Measurements from ENCODE around the gene AGAP1.
"Not testable (repeated sequence)": the region's sequence is repeated elsewhere in the genome, so short reads cannot be mapped to it uniquely, and the experiment has no call there.

Gene AGAP1

DNA sequence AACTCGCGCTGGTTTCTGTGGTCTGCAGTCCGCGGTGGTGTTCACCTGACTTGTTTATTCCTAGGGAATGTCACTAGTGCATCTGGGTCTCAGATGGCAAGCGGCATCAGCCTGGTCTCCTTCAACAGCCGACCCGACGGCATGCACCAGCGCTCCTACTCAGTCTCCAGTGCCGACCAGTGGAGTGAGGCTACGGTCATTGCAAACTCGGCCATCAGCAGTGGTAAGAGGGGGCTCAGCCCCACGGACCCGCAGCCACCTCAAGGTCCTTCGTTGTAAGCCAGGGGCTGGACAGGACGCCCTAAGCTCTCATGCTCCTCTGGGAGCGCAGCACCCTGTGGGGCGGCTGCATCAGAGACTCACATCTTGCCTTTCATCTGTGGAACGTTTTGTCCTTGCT, 436.9 kb downstream of the AGAP1 start:
- DNase-seq (ENCODE audit: low read depth in 2 of 3, low spot score in 1 of 3), result no peak

DNA sequence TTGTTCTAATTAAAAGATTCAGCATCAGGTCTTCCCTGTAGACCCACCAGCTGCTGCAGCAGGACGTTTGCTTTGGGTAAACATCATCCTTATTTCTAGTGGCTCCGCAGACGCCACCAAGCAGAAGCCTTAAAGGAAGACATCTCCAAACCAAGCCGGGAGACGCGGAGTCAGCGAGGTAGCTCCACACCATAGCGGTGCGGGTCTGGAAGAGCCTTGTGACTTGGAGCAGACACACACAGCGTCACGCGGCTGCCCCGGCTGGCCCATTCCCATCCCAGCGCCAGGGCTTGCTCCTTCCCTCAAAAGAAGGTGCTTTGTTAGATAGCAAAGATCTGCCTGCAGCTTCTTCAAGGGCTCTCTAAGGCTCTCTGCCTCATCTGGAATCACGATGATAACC, 437.8 kb downstream of the AGAP1 start:
- DNase-seq (ENCODE audit: low read depth in 2 of 3, low spot score in 1 of 3), result no peak

DNA sequence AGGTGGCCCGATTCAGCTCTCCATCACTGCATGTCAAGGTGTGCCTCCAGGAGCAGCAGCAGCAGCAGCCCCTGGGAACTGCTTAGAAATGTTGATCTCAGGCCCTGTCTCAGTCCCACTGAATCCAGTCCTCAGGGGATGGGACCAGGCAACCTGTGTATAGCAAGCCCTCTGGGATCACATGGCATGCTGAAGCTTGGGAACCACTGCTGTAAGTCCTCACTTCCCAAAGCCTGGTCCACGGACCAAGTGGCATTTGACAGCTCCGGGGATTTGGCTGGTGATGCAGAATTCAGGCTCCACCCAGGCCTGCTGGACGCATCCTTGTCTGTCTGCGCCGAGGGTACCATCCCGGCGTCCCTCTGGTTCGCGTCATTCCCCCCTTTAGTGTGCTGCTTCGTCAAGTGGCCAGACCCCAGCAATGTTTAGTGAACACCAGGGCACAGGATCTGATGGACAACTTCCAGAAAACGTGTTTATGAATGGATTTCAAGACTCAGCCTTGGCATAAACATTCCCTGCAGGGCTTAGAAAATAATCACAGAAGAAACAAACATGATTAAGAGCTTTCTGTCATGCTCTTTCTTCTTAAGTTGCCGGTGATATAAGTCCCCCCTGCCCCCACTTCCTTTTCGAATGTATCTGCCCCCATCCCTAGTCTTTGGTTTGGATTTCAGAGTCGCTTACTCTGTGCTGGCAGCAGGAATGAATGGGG, 440.4 kb downstream of the AGAP1 start:
- DNase-seq (ENCODE audit: low read depth in 2 of 3, low spot score in 1 of 3), result no peak

DNA sequence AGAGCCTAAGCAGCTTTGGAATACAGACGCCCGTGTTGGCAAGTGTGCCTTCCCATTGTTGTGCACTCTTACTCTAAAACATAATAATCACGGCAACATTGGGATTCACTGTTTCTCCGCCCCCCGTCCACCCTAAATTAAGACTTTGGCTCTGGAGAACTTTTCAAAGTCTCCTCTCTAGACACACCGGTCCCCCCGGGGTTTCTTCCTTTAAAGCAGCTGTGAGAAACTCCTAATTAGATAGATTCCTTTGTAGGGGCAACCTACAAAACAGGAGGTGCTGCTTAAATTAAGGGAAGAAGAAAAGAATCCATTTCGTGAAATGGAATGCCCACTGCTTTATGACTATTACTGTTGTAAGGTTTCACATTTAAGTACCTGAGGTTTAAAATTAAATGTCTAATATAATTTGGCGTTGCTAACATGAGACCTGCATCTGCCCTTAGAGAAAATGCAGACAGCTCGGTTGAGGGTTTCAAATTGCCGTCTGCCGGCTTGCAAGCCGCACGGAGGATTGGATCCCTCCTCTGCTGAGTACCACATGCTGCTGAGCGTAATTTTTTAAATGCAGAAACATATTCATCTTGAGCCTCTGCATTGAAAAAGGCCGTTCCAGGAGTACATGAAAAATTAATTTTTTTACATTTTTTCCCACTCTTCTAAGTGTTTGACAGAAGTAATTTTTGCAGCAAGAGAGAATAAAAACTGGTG, 441.1 kb downstream of the AGAP1 start:
- DNase-seq (ENCODE audit: low read depth in 2 of 3, low spot score in 1 of 3), result no peak

DNA sequence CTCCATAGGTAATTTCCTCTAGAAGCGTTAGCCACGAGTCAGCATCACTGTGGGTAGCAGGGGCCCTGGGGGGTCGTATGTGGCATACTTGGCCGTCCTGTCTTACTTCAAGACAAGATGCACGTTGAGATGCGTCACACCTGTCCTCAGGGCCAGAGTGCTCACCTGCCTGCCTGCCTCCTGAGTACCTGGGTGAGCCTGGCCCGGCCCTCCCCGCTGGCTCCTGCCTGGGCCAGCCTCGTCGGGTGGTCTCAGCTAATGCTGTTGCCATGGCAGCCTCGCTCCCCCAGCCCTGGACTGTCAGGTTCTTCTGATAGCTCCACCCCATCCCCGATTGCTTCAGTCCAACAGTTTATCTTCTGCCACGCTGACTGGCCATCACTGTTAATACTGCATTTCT, 441.9 kb downstream of the AGAP1 start:
- DNase-seq (ENCODE audit: low read depth in 2 of 3, low spot score in 1 of 3), result no peak

DNA sequence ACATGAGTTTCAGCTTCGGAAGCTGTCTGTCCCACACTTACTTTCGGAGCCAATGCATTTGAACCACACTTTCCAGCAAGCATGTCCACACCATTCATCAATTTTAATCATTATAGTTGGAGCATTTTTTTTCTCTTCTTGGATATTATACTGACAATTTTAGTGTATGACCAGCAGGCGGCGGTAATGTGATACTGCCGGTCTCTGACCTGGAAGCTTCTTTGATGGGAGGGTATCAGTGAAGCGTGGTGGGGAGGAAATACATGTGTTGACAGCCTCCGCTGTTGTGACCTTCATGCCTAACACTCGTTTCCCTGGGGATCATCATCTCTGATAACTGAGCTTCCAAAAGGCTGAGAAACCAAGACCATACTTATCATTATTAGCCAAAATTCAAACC, 442.6 kb downstream of the AGAP1 start:
- DNase-seq (ENCODE audit: low read depth in 2 of 3, low spot score in 1 of 3), result peak in 1 of 3 donors; percentile 6

DNA sequence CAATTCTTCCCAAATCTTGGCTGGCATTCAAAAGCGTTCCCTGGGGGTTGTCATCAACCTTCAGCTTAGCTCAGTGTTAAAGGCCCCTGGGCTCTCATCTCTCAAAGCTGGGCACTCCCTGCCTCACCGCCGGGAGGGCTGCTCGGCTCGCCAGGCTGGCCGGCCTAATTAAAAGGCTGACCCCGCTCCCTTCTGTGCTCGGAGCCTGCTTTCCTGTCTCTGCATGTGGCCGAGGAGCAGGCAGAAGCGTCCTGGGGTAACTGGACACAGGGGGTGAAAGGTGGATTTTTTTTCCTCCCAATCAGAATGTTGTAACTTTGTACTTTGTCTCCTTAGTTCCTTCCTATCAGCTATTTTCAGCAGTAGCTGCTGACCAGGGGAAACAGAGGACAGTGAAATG, 443.2 kb downstream of the AGAP1 start:
- DNase-seq (ENCODE audit: low read depth in 2 of 3, low spot score in 1 of 3), result no peak

DNA sequence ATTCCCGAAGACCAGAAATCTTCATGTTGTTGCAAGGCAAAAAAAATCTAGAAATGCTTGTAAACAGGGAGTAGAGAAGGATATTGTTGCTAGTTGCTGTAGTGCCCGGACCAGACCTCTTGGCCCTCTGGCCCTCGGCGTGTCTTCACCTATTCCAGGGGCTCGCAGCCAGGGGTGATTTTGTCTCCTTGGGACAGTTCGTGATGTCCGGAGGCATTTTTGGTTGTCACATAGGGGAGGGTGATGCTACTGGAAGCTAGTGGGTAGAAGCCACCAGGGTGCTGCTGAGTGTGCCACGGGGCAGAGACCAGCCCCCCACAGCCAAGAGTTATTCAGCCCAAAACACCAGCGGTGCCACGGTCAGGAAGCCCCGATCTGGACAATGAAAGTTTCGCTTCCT, 443.7 kb downstream of the AGAP1 start:
- no peak for DNase-seq (ENCODE audit: low read depth in 2 of 3, low spot score in 1 of 3)

DNA sequence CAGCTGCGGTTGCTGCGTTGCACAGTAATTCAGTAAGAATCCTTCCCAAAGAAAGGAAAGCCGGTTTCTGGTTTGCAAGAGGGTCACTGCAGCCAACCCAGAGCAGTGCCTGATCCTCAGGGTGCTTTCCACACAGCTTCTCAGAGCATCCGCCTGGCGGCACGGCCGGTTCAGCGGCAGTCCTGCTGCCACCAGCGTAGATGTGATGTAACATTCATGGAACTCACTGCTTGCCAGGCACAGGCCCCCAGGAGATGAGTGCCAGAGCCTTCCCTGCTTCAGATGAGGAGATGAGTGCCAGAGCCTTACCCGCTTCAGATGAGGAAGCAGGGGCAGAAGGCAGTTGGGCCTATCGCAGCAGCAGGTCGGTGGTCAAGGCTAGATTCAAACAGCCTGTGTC, 444.1 kb downstream of the AGAP1 start:
- no peak for DNase-seq (ENCODE audit: low read depth in 2 of 3, low spot score in 1 of 3)

DNA sequence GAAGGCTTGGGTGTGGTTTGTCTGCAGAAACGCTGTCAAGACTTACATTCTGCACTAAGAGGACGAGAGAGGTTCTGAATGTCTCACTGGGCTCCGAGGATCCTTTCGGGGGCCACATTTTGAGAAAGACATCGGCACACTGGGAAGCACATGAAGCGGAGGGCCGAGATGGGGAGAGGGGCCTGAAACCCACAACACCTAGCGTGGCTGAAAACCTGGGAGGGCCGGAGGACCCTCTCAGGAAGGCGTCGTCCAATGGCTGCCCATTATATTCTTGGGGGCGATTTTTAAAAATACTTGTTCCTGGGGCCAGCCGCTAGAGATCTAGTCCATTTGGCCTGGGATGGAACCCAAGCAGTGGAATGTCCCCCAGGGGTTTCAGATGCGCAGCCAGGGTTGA, 444.8 kb downstream of the AGAP1 start:
- DNase-seq (ENCODE audit: low read depth in 2 of 3, low spot score in 1 of 3), result no peak

DNA sequence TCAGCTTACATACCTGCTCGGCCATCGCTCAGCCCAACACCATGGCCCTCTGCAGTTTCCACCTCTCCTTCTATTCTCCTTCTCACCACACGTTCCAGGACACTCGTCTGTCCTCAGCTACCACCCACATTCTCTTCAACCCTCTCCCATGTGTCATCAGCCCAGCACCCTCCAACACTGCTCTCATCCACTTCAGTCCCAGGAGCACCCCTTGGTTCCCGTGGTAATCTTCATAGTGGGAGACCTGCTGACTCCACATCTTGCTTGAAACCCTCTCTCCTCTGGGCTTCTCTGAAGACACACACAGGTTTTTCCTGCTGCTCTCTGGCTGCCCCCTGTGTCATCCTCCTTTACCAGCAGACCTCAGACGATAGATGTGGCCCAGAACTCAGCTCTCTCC, 445.6 kb downstream of the AGAP1 start:
- no peak for DNase-seq (ENCODE audit: low read depth in 2 of 3, low spot score in 1 of 3)

DNA sequence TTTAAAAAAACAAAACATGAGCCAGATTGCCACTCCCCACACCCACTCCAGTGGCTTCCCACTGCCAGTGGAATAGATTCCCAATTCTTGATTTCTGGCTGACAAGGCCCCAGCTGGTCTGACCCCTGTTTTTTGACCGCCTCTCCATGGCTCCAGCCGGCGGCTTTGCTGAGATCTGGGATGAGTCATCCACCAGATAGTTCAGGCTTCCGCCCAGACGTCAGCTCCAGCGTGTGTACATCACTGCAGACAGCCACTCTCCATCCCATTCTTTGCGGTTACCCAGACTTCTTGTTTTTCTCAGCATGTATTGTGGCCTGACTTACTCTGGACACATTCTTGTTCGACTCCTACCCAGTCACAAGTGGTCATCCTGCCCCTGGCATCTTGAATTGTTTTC, 446.5 kb downstream of the AGAP1 start:
- no peak for DNase-seq (ENCODE audit: low read depth in 2 of 3, low spot score in 1 of 3)

DNA sequence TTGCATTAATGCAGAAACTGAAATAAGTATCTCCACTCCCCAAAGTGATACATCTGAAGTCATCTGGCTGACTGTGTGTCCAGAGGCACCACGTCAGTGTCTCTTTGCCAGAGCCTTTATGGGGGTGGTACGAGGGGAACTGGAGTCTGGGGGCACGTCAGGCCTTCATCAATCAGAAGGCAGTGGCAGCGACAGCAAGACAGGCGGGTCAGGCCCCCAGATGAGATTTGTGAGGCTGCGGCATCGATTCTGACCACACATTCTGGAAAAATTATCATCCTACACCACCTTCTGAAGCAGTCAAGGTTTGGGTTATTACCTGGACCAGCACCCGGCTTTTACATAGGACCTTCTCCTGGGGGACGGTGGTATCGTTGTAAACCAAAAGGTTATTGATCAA, 450.7 kb downstream of the AGAP1 start:
- no peak for DNase-seq (ENCODE audit: low read depth in 2 of 3, low spot score in 1 of 3)

DNA sequence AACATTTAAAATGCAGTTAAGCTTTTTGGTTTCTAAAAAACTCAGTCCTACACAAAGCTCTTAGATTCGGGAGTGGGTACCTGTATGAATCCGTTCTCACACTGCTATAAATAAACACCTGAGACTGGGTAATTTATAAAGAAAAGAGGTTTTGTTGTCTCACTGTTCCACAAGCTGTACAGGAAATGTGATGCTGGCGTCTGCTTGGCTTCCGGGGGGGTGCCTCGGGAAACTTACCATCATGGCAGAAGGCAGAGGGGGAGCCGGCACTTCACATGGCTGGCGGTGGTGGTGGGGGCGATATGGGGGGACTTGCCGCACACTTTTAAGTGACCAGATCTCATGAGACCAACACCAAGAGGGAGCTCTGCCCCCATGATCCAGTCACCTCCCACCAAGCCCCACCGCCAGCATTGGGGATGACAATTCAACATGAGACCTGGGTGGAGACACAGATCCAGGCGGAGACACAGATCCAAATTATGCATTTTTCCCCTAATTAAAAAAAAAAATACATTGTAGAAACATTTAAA, 451.8 kb downstream of the AGAP1 start:
- no peak for DNase-seq (ENCODE audit: low read depth in 2 of 3, low spot score in 1 of 3)

DNA sequence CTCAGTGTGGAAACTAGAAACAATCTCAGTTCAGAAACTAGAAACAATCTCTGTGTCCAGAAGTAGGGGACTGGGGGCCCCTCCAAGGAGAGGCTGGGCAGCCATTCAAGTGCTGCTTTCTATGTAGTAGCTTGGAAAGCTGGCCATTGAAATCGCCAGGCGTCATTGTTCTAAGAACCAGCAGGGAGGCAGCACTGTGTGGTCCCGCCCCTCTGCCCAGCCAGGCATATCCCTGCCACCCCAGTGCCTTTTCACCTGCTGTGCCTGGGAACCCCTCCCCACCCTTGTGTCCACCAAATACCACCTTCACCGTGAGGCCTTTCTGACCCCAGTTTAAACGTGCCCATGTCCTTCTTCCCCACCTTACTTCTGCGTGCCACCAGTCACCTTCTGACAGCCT, 452.7 kb downstream of the AGAP1 start:
- DNase-seq (ENCODE audit: low read depth in 2 of 3, low spot score in 1 of 3), result no peak

DNA sequence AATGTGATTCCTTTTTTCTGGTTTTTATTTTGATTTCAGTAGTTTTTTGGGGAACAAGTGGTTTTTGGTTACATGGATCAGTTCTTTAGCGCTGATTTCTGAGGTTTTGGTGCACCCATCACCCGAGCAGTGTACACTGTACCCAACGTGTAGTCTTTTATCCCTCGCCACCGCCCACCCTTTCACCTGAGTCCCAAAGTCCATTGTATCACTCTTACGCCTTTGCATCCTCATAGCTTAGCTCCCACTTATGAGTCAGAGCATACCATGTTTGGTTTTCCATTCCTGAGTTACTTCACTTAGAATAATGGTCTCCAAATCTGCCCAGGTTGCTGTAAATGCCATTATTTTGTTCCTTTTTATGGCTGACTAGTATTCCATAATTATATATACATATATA, 453.2 kb downstream of the AGAP1 start:
- not testable (repeated sequence) for DNase-seq (ENCODE audit: low read depth in 2 of 3, low spot score in 1 of 3)

DNA sequence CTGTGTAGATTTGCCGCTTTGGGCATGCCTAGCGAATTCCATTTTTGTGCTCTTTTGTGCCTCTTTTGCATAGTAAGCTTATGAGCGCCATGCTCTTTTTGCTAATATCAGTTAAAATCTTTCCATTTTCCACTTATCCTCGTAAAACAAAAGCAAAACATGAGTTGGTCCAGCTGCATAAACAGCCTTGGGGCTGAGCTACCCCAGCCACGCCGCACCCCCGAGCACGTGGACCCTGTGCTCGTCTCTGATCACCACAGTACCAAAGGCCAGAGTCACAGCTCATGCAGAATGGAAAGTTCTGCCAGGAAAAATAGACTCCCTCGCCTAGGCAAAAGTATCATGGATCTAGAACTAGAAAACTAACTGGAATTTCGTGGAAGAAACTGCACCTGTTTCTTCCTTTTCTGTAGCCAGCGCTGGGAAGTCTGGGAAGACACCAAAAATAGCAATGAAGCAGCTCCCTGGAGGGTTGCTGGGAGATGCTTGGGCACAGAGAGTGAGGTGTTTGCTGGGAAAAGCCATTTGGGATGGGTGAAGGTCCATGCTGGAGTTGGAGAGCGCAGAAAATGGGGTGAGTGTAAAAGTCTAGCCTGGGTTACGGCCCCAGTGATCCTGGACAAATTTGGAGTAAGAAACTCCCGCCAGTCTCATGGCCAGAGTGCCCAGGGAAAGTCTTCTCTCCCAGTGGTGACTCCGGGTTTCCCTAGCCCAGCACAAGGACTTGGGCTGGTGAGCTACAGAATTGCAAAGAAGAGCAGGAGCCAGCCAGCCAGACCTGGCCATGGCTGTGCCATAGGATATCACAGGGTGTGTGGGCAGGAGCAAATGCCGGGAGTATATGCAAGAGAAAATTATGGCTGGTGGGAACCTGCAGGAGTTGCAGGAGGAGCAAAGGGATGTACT, 456.0 kb downstream of the AGAP1 start:
- DNase-seq (ENCODE audit: low read depth in 2 of 3, low spot score in 1 of 3), result no peak

DNA sequence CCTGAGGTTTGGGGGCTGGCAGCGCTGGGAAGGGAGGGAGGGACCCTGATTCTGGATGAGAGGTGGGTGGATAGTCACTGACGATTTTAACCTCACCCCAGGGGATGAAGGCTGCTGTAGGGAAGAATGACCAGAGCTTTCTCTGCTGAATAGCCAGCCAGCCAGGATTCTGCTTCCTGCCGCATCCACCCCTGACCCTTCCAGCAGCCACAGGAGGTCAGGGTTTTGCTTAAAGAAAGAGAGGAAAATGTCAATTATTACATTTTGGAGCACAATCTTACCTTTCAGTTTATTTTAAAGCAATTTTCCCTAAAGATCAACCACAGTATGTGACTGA, 456.6 kb downstream of the AGAP1 start:
- DNase-seq (ENCODE audit: low read depth in 2 of 3, low spot score in 1 of 3), result no peak

DNA sequence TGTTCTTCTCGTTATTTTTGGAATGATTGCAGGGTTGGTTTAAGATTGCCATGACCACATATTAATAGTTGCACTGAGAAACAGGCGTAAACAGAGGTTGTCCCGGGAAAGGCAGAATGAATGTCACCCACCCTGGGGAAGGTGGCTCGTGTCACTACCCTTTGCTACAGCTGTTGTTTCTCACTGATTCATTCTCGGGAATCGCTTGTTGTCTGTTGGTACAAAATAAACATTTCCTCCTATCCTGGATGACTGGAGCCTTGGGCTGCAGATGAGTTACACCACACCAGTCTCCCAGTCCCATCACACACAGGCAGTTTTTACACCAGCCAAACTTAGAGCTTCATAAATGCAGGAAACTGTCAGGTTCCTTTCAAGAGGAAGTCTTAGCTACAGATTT, 457.6 kb downstream of the AGAP1 start:
- no peak for DNase-seq (ENCODE audit: low read depth in 2 of 3, low spot score in 1 of 3)

DNA sequence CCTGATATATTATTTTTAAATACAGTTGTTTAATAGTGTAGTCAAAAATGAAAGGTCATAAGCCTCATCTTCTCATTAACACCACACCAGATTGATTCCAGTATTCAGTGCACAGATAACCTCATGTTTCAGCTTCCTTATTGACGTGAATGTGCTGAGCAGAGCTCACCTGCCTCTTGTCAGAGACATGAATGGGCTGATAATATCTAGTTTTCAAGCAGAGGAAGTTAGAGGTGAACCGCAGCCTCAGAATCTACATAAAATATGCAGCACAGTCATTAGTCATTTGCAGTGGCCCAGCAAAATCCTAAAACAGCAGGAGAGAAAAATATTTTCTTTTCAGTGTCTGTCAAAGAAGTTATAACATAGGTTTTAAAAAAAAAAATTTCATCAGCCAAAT, 458.1 kb downstream of the AGAP1 start:
- peak in 1 of 3 donors; percentile 5 for DNase-seq (ENCODE audit: low read depth in 2 of 3, low spot score in 1 of 3)

DNA sequence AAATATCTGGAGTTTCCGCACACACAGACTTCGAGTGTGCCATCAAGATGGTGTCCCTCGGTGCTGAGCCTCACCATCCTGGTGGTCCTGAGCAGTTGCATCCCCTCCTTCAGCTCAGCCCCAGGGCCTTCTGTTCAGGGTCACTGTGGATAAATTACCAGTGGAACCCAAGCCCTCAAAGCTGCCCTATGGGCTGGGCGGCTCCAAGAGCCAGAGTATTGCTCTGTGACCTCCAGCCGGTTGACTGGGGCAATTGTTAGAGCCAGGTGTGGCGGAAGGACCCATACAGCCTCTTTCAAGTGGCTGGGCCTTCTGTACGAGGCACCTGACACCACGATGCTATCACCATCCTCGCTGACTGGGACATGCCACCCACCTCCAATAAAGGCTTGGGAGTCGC, 458.9 kb downstream of the AGAP1 start:
- no peak for DNase-seq (ENCODE audit: low read depth in 2 of 3, low spot score in 1 of 3)

DNA sequence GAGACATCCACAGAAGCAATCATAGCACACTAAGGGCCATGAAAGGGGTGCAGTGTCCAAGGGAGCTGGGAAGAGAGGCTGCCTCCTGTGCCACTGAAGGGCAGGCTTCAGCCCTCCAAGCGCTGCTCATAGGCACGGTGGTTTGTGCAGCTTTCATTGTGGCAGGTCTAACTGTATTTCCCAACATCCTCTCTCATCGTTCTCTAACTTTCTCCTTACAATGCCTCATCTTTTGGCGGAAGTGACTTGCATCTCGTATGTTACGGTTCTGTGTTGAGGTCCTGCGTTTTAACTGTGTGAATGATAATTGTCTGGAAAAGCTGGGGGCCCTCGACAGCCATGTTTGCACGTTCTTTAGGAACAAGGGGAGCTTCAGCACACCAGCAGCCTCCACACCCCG, 460.4 kb downstream of the AGAP1 start:
- no peak for DNase-seq (ENCODE audit: low read depth in 2 of 3, low spot score in 1 of 3)
